ENCODE measurements around the gene ZNF516. TPM values are rescaled to one million over a fixed set of nuclear protein-coding genes. Genes with fewer than 3 reads are reported as not detected.

The ZNF516 gene
- total and polyA plus RNA-seq, 2 of the 4 experiments (the other 2 are of a cell fraction), result 7.9 to 16.9 TPM

DNA sequence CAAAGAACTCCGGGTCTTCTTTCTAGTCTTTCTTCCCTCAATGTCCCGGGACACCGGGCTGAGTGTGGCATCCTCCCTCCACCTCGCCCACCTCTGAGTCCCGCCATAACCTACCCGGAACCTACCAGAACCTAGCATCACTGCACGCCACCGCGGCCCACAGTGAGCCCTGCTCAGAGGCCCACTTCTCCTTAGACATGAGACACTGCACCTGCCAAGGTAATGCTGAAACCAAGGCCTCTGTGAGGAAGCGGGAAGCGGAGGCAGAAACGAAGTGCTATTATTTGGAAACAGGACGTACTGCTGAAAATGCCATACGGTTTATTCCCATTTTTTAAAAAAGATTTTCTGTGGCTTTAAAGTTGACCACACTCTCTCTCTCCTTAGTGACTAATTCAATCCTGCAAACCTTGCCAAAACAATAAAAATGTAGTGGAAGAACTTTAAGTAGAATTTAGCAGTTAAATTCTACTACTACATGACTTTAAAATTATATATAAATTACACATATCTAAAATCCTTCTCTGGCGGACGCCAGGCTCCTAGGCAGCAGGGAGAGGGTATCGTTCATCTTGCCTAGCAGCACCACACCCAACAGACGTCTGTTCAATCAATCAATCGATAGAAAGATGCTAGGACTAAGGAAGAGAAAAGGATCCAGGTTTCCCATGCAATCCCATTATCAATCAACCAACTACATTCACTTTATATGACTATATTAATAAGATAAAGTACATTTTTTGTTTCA is 82.0 kb downstream of the ZNF516 start:
- dilution Hi-C loops (cut with HindIII; ENCODE audit: low sequenced_read_pairs, unreplicated experiment) (no loop called here), intact Hi-C loops (cut with micrococcal nuclease) (loop anchor here (5.0 kb wide), 1 partner anchor 79 kb away; no protein-coding TSS in a partner anchor), in situ Hi-C loops (cut with MboI; ENCODE audit: low sequenced_read_pairs) (no loop called here)
- Histone ChIP-seq H3K23ac (ENCODE audit: low read depth, low read length) (no peak overlapping the region), H3K4ac (ENCODE audit: low read depth, low read length) (no peak overlapping the region), H3K9me3 (ENCODE audit: control insufficient read depth, insufficient read depth, low read length) (no peaks in the 10 kb centered on the region), H4K20me1 (ENCODE audit: insufficient read depth, low read length) (peaks cover 77% of the 10 kb centered on the region), H3K56ac (ENCODE audit: extremely low read depth, insufficient read depth, low read length) (no peak overlapping the region), H2BK15ac (ENCODE audit: low read depth, low read length) (no peak overlapping the region), H3K4me1 (ENCODE audit: control insufficient read depth, insufficient read depth, low read length) (peaks cover 6% of the 10 kb centered on the region), H3K18ac (ENCODE audit: low read depth, low read length) (no peak overlapping the region), H3K9ac (ENCODE audit: low read depth, low read length) (no peak overlapping the region), H2BK120ac (ENCODE audit: low read depth, low read length) (no peak overlapping the region), H3K9me1 (ENCODE audit: insufficient read depth, low read length) (peaks cover 30% of the 10 kb centered on the region), H3K79me1 (ENCODE audit: low read depth in 1 of 2, low read length in 2 of 2) (peaks cover 42 to 83% of the 10 kb centered on the region in 2 experiments), H3K27me3 (ENCODE audit: control insufficient read depth, insufficient read depth, low read length) (no peaks in the 10 kb centered on the region), H2AK9ac (replicated peaks; ENCODE audit: low read depth, low read length, poor library complexity) (no peak overlapping the region), H3K36me3 (ENCODE audit: control insufficient read depth, insufficient read depth, low read length) (peaks cover 11% of the 10 kb centered on the region; the same call in 1 of the 2 replicates), H2BK20ac (ENCODE audit: low read depth, low read length) (no peak overlapping the region), H4K5ac (ENCODE audit: low read depth, low read length) (no peak overlapping the region), H2AK5ac (ENCODE audit: low read depth, low read length) (peak overlapping the region; percentile 47; the same call in 1 of the 2 replicates), H3K27ac (ENCODE audit: insufficient read depth, low read length) (no peak overlapping the region), H4K8ac (ENCODE audit: low read depth in 2 of 2, low read length in 2 of 2) (no peak overlapping the region), H2BK5ac (ENCODE audit: low read depth, low read length, poor library complexity, severe bottlenecking) (no peak overlapping the region), H3K14ac (replicated peaks; ENCODE audit: low read depth, low read length) (no peak overlapping the region), H2AFZ (replicated peaks; ENCODE audit: low read length, poor library complexity) (no peak overlapping the region), H4K91ac (ENCODE audit: insufficient read depth, low read depth, low read length) (no peak overlapping the region), H3K4me3 (ENCODE audit: insufficient read depth, low read depth, low read length) (no peak overlapping the region), H3K4me2 (ENCODE audit: low read depth, low read length) (no peak overlapping the region)
- ATAC-seq (ENCODE audit: low read depth) (no peak), DNase-seq (peak; percentile 61)
- ChIA-PET POLR2A (ENCODE audit: unreplicated experiment) (no interaction called here), CTCF (no interaction called here)
- TF ChIP-seq POLR2A (IDR thresholded peaks at IDR 0.05; ENCODE audit: low read depth, low read length) (no peak), NFE2L2 (IDR thresholded peaks at IDR 0.05; ENCODE audit: low read depth, low read length) (no peak), MAZ (IDR thresholded peaks at IDR 0.05; ENCODE audit: borderline replicate concordance, low read depth, low read length) (no peak), RAD21 (IDR thresholded peaks at IDR 0.05; ENCODE audit: low read length) (0 out of 2 replicates have a peak, but pooled peaks have one; percentile 2), CHD1 (IDR thresholded peaks at IDR 0.05; ENCODE audit: low read depth, low read length) (no peak), SMC3 (IDR thresholded peaks at IDR 0.05; ENCODE audit: low read depth, low read length) (0 out of 2 replicates have a peak, but pooled peaks have one; percentile 5), RFX5 (IDR thresholded peaks at IDR 0.05; ENCODE audit: low read depth, low read length) (no peak), BHLHE40 (IDR thresholded peaks at IDR 0.05; ENCODE audit: low read depth, low read length) (no peak), MAFK (IDR thresholded peaks at IDR 0.05; ENCODE audit: low read depth, low read length) (no peak), FOS (IDR thresholded peaks at IDR 0.05; ENCODE audit: low read depth, low read length) (peak; percentile 21; the same call in 1 of the 2 replicates), MXI1 (IDR thresholded peaks at IDR 0.05; ENCODE audit: borderline replicate concordance, low read depth, low read length) (no peak), RCOR1 (IDR thresholded peaks at IDR 0.05; ENCODE audit: insufficient replicate concordance, low read length) (no peak)
- TF ChIP-seq, protein P1, sequence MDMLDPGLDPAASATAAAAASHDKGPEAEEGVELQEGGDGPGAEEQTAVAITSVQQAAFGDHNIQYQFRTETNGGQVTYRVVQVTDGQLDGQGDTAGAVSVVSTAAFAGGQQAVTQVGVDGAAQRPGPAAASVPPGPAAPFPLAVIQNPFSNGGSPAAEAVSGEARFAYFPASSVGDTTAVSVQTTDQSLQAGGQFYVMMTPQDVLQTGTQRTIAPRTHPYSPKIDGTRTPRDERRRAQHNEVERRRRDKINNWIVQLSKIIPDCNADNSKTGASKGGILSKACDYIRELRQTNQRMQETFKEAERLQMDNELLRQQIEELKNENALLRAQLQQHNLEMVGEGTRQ (IDR thresholded peaks at IDR 0.05; ENCODE audit: low read depth, low read length), result no peak
- TF ChIP-seq, protein P2, sequence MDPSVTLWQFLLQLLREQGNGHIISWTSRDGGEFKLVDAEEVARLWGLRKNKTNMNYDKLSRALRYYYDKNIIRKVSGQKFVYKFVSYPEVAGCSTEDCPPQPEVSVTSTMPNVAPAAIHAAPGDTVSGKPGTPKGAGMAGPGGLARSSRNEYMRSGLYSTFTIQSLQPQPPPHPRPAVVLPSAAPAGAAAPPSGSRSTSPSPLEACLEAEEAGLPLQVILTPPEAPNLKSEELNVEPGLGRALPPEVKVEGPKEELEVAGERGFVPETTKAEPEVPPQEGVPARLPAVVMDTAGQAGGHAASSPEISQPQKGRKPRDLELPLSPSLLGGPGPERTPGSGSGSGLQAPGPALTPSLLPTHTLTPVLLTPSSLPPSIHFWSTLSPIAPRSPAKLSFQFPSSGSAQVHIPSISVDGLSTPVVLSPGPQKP (IDR thresholded peaks at IDR 0.05; ENCODE audit: borderline replicate concordance, low read depth, low read length), result no peak
- TF ChIP-seq, protein P3, sequence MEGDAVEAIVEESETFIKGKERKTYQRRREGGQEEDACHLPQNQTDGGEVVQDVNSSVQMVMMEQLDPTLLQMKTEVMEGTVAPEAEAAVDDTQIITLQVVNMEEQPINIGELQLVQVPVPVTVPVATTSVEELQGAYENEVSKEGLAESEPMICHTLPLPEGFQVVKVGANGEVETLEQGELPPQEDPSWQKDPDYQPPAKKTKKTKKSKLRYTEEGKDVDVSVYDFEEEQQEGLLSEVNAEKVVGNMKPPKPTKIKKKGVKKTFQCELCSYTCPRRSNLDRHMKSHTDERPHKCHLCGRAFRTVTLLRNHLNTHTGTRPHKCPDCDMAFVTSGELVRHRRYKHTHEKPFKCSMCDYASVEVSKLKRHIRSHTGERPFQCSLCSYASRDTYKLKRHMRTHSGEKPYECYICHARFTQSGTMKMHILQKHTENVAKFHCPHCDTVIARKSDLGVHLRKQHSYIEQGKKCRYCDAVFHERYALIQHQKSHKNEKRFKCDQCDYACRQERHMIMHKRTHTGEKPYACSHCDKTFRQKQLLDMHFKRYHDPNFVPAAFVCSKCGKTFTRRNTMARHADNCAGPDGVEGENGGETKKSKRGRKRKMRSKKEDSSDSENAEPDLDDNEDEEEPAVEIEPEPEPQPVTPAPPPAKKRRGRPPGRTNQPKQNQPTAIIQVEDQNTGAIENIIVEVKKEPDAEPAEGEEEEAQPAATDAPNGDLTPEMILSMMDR (conservative IDR thresholded peaks at IDR 0.05; ENCODE audit: low read depth, low read length), result no peak
- no TSS peak for BruUV-seq (replicated peaks)
- no CpG with 5 or more reads among the region's 19 CpGs for WGBS, 2 experiments (ENCODE audit: extremely low coverage in 2 of 2, insufficient read length in 1 of 2)
